ENCODE measurements around the gene CATSPERD.
A peak's percentile ranks its signal among the peaks of the same experiment; 100 is the strongest.

CATSPERD gene

GRCh38 chr19:5788422-5788821 is 68.0 kb downstream of the CATSPERD start:
- no peak for DNase-seq

GRCh38 chr19:5789351-5789761 is 68.9 kb downstream of the CATSPERD start:
- DNase-seq, result no peak

DNA sequence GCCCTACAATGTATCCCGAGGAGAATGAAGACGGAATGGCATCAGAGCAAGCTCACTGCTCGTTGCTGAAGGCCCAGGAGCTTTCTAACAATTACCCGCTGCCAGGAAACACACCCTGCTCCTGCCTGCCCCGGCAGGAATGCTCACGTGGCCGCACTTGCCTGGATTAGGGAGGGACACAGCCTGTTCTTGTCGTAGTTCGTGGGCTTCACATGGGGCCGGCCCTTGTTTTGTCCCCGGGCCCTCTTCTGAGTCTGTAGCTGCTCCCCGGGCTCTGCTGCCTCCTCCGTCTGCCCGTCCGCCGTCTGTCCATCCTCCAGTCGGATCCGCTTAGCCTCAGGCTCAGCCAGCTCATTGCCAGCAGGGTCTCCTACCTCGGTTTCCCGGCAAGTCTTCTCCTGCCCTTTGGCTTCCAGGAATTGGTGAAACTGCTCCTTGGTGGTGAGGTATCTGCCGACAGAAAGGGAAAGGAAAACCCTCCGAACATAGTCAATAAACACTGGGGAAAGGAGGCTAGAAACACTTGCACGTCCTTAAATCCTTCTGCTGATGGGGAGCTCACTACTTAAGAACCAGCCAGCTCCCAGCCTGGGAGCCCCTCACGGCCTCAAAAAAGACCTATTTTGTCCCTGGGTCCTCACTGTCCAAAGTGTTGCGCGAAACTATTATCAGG is 69.6 kb downstream of the CATSPERD start:
- DNase-seq, result no peak

DNA sequence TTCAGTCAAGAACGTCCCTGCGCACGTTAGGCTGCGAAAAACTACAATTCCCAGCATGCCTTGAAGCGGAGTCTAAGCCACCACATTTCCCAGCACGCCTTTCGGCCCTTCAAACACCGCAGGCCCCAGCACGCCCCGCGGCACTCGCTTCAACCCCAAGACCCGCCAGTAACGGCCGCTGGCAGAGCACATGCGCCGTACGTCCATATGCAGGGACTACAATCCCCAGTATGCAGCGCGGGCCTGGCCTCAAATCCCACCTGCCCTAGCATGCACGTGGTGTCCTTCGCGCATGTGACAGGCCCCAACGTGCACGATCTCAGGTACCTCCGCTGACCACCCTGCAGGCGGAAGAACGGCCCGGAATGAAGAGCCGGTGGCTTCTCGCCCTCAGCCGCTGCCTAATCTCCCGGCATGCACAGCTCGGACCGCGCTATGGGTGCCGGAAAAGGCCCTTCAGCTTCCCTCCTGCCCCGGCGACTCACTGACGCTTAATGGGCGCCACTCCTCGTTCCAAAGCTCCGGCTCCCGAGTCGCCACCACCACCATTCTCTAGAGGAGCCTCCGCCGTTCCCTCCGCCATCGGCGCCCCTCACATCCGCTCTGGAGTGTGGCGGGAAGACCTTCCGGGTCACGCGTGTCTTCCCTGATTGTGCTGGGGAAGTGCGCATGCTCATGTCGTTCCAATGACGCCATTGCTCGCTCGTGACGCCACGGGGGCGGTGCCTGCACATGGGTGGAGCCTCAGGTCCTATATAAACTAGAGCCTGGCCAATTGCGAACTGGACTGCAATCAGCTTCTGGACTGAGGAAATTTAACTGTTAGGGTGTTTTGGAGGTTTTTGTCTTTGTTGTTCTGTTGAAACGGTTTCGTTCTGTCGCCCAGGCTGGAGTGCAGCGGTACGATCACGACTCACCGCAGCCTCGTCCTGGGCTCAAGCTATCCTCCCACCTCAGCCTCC is 70.4 kb downstream of the CATSPERD start, which contains the start of gene DUS3L:
DUS3L (minus strand) TSS at position 605 of the 962 bp plus-strand sequence; CDS start at position 583, 22 bp downstream.
- peak; percentile 87 for DNase-seq

- no peak for DNase-seq
Observed at GRCh38 chr19:5792224-5792623, 71.8 kb downstream of the CATSPERD start.

GRCh38 chr19:5793188-5793587 is 72.8 kb downstream of the CATSPERD start:
- DNase-seq, result no peak

DNA sequence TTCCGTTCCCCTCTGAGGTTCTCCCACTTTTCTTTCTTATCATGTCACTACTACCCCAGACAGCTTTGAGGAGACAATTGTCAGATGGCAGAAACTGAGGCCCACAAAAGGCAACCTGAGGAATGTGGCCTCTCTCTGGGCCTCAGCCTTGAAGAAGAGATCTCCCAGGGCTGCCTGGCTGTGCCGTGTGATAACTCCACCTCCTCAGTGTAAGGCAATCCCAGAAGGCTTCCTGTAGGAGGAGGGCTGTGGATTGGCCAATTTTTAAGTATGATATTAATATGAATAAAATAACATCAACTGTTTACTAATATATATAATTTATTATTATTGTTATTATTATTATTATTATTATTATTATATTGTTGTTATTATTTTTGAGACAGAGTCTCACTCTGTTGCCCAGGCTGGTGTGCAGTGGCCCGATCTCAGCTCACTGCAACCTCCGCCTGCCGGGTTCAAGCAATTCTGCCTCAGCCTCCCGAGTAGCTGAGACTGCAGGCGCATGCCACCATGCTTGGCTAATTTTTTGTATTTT is 75.0 kb downstream of the CATSPERD start:
- DNase-seq, result no peak

- no peak for DNase-seq
Observed at GRCh38 chr19:5798244-5798643, 77.8 kb downstream of the CATSPERD start.

DNA sequence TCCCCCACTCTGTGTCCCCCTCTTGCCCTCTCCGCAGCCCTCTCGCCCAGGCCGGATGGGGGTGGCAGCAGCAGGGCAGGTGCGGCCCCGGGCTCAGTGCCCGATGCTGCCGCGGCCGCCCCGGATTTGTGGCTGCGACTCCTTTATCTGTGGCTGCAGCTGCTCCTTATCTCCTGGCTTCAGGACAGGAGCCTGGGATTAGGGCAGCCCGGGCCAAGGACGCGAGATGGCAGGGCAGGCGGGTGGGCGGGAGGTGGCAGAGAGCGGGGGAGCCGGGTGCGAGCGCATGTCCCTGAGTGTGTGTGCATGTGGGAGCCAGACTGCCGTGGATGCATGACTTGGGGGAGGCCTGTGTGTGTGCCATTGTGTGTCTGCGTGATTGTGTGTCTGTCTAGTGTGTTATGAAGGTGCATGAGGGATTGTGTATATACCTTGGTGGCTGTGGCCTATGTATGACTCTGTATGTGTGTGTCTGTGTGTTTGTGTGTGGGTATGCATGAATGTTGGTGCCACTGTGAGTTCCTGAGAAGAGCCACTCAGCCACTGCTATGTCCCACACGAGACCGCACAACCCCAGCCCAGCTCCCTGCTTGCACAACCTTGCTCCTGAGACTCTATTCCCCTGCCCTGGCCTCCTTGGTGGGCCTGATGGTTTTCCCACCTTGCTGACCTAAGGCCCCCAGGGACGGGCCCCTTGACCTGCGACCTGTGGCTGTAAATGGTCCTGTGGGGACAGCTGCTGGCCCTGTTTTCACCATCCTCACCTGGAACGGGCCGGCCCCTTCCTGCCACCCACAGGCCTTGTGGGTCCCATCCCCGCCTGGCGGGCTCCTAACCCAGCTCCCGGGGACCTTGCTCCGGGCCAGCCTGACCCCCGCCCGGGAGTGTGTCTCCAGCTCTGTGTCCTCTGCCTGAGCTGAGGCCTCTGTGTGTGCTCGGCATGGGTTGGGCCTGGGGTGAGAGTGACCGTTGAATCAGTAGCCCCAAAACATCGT is 79.1 kb downstream of the CATSPERD start:
- DNase-seq, result no peak

GRCh38 chr19:5800361-5801270 is 80.2 kb downstream of the CATSPERD start:
- no peak for DNase-seq

- DNase-seq, result no peak
Observed at GRCh38 chr19:5801796-5802619, 81.6 kb downstream of the CATSPERD start.

DNA sequence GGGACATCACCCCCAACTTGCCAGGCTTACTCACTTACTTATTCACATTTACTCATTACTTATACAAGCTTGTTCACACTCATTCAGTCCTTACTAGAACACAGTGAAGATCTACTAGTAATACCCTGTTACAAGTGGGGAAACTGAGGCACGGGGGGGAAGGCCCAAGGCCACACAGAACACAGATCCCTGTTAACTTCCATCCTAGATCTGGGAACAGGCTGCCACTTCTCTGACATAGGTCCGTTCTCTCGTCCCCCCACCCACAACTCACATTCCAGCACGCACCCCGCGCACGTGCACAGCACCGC is 83.0 kb downstream of the CATSPERD start:
- DNase-seq, result no peak

- DNase-seq, result peak; percentile 51
Observed at GRCh38 chr19:5803752-5804515, 83.5 kb downstream of the CATSPERD start.

DNA sequence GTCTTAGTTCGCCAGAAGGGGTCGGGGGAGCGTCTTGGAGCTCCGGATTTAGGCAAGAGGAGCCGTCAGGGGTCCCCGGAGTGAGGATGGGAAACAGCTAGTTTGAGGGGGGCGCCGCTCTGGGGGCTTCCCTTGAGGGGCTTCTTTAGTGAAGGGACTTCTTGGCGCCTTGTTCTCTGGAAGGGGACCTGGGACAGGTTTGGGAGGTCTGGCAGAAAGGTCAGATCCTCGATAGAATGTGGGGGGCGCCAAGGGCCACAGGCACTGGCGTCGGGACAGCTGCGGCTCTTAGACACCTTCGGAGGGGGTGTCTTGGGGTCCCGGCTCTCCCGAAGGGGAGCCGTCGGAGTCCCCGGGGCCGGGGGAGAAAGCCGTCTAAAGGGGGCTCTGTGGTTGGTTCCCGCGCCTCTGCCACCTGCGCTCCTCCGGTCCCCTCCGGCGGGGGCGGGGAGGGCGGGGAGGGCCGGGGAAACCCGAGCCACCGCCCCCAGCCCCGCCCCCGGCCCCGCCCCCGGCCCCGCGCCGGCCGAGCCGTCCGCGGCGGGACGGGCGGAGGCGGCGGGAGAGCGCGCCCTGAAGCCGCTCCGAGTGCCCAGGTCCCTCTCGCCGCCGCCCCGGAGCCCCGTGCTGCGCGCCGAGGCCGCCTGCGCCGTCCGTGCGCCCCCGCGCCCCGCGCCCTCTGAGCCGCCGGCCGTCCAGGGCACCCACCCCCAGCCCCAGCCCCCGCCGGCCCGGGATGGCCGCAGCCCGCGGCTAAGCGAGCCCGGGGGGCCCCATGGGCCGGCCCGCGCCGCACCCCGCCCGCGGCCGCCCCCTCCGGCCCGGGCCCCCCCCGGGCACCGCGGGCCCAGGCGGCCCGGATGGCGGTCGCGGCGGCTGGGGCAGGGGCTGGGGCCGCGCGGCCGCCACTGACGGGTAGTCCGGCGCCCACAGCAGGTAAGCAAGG is 84.4 kb downstream of the CATSPERD start, which contains the start of gene NRTN:
NRTN (plus strand) TSS at position 552 of the 946 bp plus-strand sequence. CDS start 19,099 bp downstream, outside the sequence.
- DNase-seq, result no peak

GRCh38 chr19:5805462-5806132 is 85.2 kb downstream of the CATSPERD start:
- peak; percentile 25 for DNase-seq

DNA sequence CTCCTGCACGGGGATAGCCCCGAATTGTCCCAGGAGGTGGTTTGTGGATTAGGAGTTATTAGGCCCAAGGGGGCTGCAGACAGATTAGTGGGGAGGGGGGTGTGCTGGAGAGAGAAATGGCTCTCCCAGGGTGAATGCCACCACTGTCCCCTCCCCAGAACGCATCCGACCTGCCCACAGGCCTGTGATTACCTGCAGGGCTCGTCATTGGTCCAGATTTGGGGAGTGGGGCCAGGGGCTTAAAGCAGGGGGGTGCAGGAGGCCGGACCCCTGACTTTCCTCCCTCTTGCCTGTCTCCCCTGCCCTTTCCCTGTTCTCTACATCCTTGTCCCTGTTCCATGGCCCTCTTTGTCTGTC is 85.7 kb downstream of the CATSPERD start:
- DNase-seq, result no peak

DNA sequence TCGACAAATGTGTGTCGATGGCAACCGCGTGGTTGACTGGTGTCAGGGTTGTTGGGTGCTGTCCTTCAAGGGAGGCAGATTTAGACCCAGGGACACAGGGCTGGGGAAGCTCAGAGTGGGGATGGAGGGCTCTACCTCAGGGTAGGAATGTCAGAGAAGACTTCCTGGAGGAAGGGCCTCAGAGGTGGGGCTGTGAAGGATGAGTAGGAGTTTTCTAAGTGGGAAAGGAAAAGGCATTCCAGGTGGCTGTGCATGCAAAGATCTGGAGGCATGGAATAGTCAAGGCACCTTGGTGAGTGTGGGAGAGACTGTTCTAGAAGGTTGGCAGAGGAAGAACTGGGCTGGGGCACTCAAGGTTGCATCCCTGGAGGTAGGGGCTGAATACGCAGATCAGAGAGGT is 86.5 kb downstream of the CATSPERD start:
- DNase-seq, result no peak

Measured in NCI-H748 treated with DMSO at 0.1 percent for 48 hours (cell line).